KMS-11 (cell line): ENCODE data around the gene GTF3C1.

Experiments
- H2AFZ ChIP-seq: fragments of 200-600 bp; sonication (generic); 2 replicates; pipeline ENCODE4 v1.6.1; 2016; ENCODE audit warnings: antibody characterized with exemption, mixed run types, low read depth
- H3K27ac ChIP-seq: fragments of 200-600 bp; sonication (generic); 2 replicates; pipeline ENCODE4 v1.6.1; 2016; ENCODE audit warnings: mild to moderate bottlenecking, mixed run types
- H3K27me3 ChIP-seq: fragments of 200-600 bp; sonication (generic); 2 replicates; pipeline ENCODE4 v1.6.1; 2017; ENCODE audit warnings: mild to moderate bottlenecking, low read depth, mixed run types, moderate library complexity; ENCODE audit not compliant: insufficient read depth
- H3K36me3 ChIP-seq: fragments of 200-600 bp; sonication (generic); 2 replicates; pipeline ENCODE4 v1.6.1; 2017; ENCODE audit warnings: mild to moderate bottlenecking, mixed run types; ENCODE audit not compliant: insufficient read depth
- H3K4me1 ChIP-seq: fragments of 200-600 bp; sonication (generic); 2 replicates; pipeline ENCODE4 v1.6.1; 2016; ENCODE audit warnings: mild to moderate bottlenecking, low read depth, mixed run types; ENCODE audit not compliant: poor library complexity, severe bottlenecking
- H3K4me2 ChIP-seq: fragments of 200-600 bp; sonication (generic); 2 replicates; pipeline ENCODE4 v1.7.0; 2016; ENCODE audit warnings: mild to moderate bottlenecking, mixed run types
- H3K4me3 ChIP-seq: fragments of 200-600 bp; sonication (generic); IDR thresholded peaks from 2 replicates; pipeline ENCODE4 v1.6.1; 2017; ENCODE audit warnings: low read depth, low read length, mixed read lengths; ENCODE audit not compliant: insufficient read depth
- H3K79me2 ChIP-seq: fragments of 200-600 bp; sonication (generic); 2 replicates; pipeline ENCODE4 v1.6.1; 2016; ENCODE audit warnings: low read depth, mixed run types; ENCODE audit not compliant: insufficient read depth
- H3K9ac ChIP-seq: fragments of 200-600 bp; sonication (generic); 2 replicates; pipeline ENCODE4 v1.6.1; 2016; ENCODE audit warnings: mild to moderate bottlenecking, mixed run types
- H4K20me1 ChIP-seq: fragments of 200-600 bp; sonication (generic); 2 replicates; pipeline ENCODE4 v1.6.1; 2016; ENCODE audit warnings: mild to moderate bottlenecking, mixed run types; ENCODE audit not compliant: insufficient read depth
- CTCF ChIP-seq: fragments of 200-600 bp; sonication (generic); conservative IDR thresholded peaks from 2 replicates; pipeline ENCODE4 v1.6.1; 2017; ENCODE audit warnings: low read depth, mild to moderate bottlenecking, antibody characterized with exemption, low read length, moderate library complexity, mixed read lengths

The GTF3C1 gene

GRCh38 chr16:27430512-27430911 is 119.2 kb downstream of the GTF3C1 start:
- H3K4me1 ChIP-seq = peaks cover 25% of the 10 kb centered on the region
- no peak overlapping the region for H3K4me3 ChIP-seq
- H3K79me2 ChIP-seq = no peaks in the 10 kb centered on the region
- H2AFZ ChIP-seq = no peak overlapping the region
- no peak overlapping the region for H3K27ac ChIP-seq
- no peaks in the 10 kb centered on the region for H3K27me3 ChIP-seq
- H3K36me3 ChIP-seq = no peaks in the 10 kb centered on the region
- TF ChIP-seq CTCF = no peak
- no peak overlapping the region for H3K9ac ChIP-seq
- H3K4me2 ChIP-seq = no peak overlapping the region; the same call in 1 of the 2 replicates
- no peaks in the 10 kb centered on the region for H4K20me1 ChIP-seq

GRCh38 chr16:27429981-27430441 is 119.7 kb downstream of the GTF3C1 start:
- Histone ChIP-seq H3K9ac (no peak overlapping the region), H4K20me1 (no peaks in the 10 kb centered on the region), H3K4me3 (no peak overlapping the region), H3K27me3 (no peaks in the 10 kb centered on the region), H2AFZ (no peak overlapping the region), H3K79me2 (no peaks in the 10 kb centered on the region), H3K4me1 (peaks cover 25% of the 10 kb centered on the region), H3K4me2 (no peak overlapping the region; the same call in 1 of the 2 replicates), H3K36me3 (no peaks in the 10 kb centered on the region), H3K27ac (no peak overlapping the region)
- TF ChIP-seq CTCF = no peak

GRCh38 chr16:27429330-27429871 is 120.3 kb downstream of the GTF3C1 start:
- no peaks in the 10 kb centered on the region for H4K20me1 ChIP-seq
- H3K4me3 ChIP-seq = no peak overlapping the region
- no peak overlapping the region for H3K27ac ChIP-seq
- peaks cover 25% of the 10 kb centered on the region for H3K4me1 ChIP-seq
- H2AFZ ChIP-seq = no peak overlapping the region
- H3K27me3 ChIP-seq = no peaks in the 10 kb centered on the region
- TF ChIP-seq CTCF = no peak
- no peaks in the 10 kb centered on the region; the same call in 1 of the 2 replicates for H3K36me3 ChIP-seq
- H3K4me2 ChIP-seq = no peak overlapping the region
- H3K9ac ChIP-seq = no peak overlapping the region
- no peaks in the 10 kb centered on the region for H3K79me2 ChIP-seq

- no peaks in the 10 kb centered on the region for H3K27me3 ChIP-seq
- H4K20me1 ChIP-seq = no peaks in the 10 kb centered on the region
- no peak overlapping the region for H3K27ac ChIP-seq
- no peaks in the 10 kb centered on the region for H3K79me2 ChIP-seq
- H3K36me3 ChIP-seq = no peaks in the 10 kb centered on the region; the same call in 1 of the 2 replicates
- H3K9ac ChIP-seq = no peak overlapping the region
- H3K4me1 ChIP-seq = peaks cover 25% of the 10 kb centered on the region
- no peak overlapping the region for H2AFZ ChIP-seq
- no peak overlapping the region for H3K4me2 ChIP-seq
- 0 out of 2 replicates have a peak, but pooled peaks have one; percentile 12 for TF ChIP-seq CTCF
- no peak overlapping the region for H3K4me3 ChIP-seq
Measured at GRCh38 chr16:27428026-27428785, 121.5 kb downstream of the GTF3C1 start.
